ENCODE results near the gene ITGB2. TPM values are rescaled to one million over a fixed set of nuclear protein-coding genes. Genes with fewer than 3 reads are reported as not detected.

The ITGB2 gene
- total RNA-seq, 2 experiments from 2014 or later, result 242 to 247 TPM

DNA sequence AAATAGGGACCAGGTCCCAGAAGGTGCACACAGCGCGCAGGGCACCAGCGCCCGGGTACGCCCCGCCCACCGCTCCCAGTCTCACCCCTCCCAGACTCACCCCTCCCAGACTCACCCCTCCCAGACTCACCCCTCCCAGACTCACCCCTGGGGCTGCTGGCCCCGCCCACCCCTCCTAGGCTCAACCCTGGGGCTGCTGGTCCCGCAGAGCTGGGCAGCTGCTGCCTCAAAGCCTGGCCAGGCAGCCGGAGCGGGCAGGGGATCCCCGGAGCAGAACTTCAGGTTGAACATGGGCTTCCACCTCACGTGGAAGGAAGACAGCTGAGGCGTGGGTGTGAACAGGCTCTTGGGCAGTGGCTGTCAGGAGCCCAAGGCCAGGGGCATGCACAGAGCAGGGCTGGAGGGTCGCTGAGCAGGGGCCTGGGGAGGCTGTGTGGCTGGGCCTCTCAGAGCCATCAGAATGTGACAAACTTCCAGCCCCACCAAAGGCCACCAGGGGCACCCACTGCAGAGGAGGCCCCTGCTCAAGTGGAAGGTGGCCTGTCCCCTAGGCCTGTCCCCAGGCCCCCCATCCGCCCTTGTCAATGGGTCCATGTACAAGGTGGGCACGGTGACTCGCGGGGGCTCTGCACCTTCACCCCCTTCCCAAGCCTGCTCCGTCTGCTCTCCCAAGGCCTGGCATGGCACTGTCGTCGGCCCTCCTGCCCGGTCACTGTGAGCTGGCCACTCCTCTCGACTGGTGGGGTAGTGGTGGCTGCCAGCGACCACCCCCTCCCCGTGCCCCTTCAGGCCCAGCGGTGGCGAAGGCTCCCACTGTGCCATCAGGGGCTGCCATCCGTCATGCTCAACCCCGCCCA lies 82.4 kb downstream of the ITGB2 start:
- Mint-ChIP-seq H3K27me3 (no peaks in the 10 kb centered on the region), H3K9me3 (no peaks in the 10 kb centered on the region), H3K4me3 (no peak overlapping the region), H3K4me1 (ENCODE audit: low read depth) (no peaks in the 10 kb centered on the region), H3K27ac (no peak overlapping the region), H3K36me3 (no peaks in the 10 kb centered on the region)
- CTCF ChIA-PET, result no interaction called here
- intact Hi-C loops (cut with micrococcal nuclease), result no loop called here
- POLR2A ChIA-PET, result no interaction called here
- DNase-seq, result no peak

DNA sequence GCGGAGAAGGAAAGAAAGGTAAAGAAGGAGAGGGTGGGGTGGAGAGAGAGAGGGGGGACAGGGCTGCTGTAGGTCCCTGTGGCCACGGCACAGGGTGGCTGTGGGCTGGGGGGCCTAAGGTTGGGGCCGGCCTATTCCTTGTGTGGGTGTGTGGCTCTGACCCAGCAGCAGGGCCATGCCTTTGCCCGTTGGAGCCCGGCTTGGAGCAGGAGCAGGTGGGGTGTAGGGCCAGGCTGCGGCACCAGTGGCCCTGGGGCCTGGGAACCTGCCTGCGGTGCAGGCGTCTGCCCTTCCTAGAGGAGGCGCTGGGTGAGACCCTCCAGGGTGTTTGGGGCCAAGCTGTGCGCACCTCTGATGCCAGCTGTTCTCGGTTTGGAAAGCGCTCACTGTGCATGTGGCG lies 83.2 kb downstream of the ITGB2 start:
- H3K4me1 Mint-ChIP-seq (ENCODE audit: low read depth), result no peaks in the 10 kb centered on the region
- H3K27me3 Mint-ChIP-seq, result no peaks in the 10 kb centered on the region
- H3K27ac Mint-ChIP-seq, result no peak overlapping the region
- POLR2A ChIA-PET, result no interaction called here
- CTCF ChIA-PET, result no interaction called here
- no peak for DNase-seq
- intact Hi-C loops (cut with micrococcal nuclease), result no loop called here
- H3K36me3 Mint-ChIP-seq, result no peaks in the 10 kb centered on the region
- no peaks in the 10 kb centered on the region for H3K9me3 Mint-ChIP-seq
- no peak overlapping the region for H3K4me3 Mint-ChIP-seq

DNA sequence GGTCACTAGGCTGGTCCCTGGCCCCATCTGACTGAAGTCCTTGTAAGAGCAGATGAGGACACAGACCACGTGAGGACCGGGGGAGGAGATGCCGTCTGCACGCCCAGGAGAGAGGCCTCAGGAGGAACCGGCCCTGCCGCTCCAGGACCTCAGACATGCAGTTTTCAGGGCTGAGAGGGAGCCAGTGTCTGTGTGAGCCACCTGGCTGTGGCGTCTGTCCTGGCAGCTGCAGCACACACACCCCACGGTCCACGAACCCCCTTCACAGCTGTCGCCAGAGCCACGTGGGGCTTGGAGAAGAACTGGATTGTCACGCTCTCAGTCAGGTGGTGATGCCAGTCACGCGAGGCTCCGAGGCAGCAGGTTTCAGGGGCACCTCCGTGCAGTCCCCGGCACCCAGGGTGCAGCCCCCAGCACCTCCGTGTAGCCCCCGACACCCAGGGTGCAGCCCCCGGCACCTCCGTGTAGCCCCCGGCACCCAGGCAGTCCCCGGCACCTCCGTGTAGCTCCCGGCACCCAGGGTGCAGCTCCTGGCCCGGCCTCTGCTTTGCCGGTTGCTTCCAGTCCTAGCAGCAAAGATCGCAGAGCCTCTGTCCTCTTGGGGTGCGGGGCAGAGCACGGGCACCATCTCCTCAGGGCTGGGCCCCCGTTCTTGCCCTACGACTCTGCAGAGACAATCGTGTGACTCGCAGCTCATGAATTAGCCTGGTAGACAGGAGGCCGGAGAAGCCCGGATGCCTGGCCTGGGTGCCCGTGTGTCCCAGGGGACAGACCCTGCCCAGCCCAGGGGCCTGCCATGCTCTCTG lies 83.8 kb downstream of the ITGB2 start:
- ChIA-PET CTCF (no interaction called here), POLR2A (no interaction called here)
- Mint-ChIP-seq H3K27me3 (no peaks in the 10 kb centered on the region), H3K4me1 (ENCODE audit: low read depth) (no peaks in the 10 kb centered on the region), H3K36me3 (no peaks in the 10 kb centered on the region), H3K9me3 (no peaks in the 10 kb centered on the region), H3K27ac (no peak overlapping the region), H3K4me3 (no peak overlapping the region)
- DNase-seq, result no peak
- intact Hi-C loops (cut with micrococcal nuclease), result no loop called here

DNA sequence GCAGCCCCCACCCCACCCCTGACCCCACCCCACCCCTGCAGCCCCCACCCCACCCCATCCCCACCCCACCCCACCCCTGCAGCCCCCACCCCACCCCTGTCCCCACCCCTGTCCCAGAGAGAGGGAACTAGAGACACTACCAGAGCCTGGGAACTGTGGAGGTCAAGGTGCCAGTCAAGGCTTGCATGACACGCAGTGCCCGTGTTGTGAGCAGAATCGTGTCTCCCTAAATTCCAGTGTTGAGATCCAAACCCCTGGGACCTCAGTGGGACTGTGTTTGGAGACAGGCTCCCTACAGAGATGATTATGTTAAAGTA lies 84.4 kb downstream of the ITGB2 start:
- Mint-ChIP-seq H3K4me1 (ENCODE audit: low read depth) (peaks cover 2% of the 10 kb centered on the region), H3K36me3 (no peaks in the 10 kb centered on the region), H3K9me3 (no peaks in the 10 kb centered on the region), H3K27ac (no peak overlapping the region), H3K27me3 (no peaks in the 10 kb centered on the region), H3K4me3 (no peak overlapping the region)
- ChIA-PET POLR2A (no interaction called here), CTCF (no interaction called here)
- no peak for DNase-seq
- intact Hi-C loops (cut with micrococcal nuclease), result no loop called here

Other genes with a start within 250 kb of the ITGB2 start
- gene KRTAP12-1, start 238.7 kb downstream of the ITGB2 start, total RNA-seq, result not detected
- not detected for gene KRTAP10-12, start 223.7 kb downstream of the ITGB2 start, total RNA-seq
- not detected for gene TSPEAR, start 209.3 kb downstream of the ITGB2 start, total RNA-seq
- 10 to 100 TPM; 87.6 to 96.0 TPM for gene UBE2G2, start 119.1 kb downstream of the ITGB2 start, total RNA-seq
- 10 to 100 TPM; 77.2 to 77.6 TPM for gene SUMO3, start 102.8 kb downstream of the ITGB2 start, total RNA-seq
- 10 to 100 TPM; 43.0 to 44.4 TPM for gene PTTG1IP, start 47.2 kb downstream of the ITGB2 start, total RNA-seq
- 10 to 100 TPM; 60.7 to 64.6 TPM for gene SLX9, start 19.1 kb upstream of the ITGB2 start, total RNA-seq
- gene ADARB1, start 153.7 kb upstream of the ITGB2 start, total RNA-seq, result 10 to 100 TPM; 37.6 to 40.6 TPM

Data from activated CD4-positive, alpha-beta memory T cell treated with anti-CD3 and anti-CD28 coated beads for 36 hours (primary cell).